ENCODE measurements around the gene MEF2C. TPM values are rescaled to one million over a fixed set of nuclear protein-coding genes. Genes with fewer than 3 reads are reported as not detected.
A peak's percentile ranks its signal among the peaks of the same experiment; 100 is the strongest.

The MEF2C gene
- total RNA-seq, 2 experiments from 2014 or later: 0.06 to 0.19 TPM

DNA sequence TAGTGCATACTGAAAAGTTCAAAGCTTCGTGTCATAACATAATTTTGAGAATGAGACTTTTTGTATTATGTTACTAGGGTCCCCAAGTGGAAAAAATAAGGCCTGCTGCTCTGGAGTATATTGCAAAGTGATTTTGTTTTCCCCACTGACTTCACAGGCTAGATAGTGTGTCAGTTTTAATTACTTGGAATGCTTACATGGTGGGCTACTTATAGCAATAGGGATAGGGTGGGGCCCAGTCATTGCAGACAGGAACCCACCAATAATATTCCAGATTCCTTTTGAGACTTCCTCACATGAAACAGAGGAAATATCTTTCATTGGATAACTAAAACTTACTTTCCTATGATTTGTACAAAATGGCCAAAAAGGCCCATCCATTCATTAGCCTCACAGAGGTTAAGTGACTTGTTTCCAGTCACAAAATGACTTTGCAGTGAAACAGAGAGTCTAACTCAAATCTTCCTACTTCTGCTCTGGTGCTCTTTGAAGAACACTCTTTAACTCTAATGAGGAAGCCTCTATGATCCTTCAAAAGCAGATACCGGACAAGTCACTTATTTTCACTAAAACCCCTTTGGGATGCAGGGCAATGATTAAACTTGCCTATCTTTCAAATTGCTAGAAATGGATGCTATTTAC, 16.2 kb upstream of the MEF2C start:
- CTCF ChIA-PET: no interaction called here
- no peak overlapping the region for H3K27ac Mint-ChIP-seq
- no peak for ATAC-seq
- no peaks in the 10 kb centered on the region for H3K36me3 Mint-ChIP-seq
- no peaks in the 10 kb centered on the region for H3K9me3 Mint-ChIP-seq (ENCODE audit: low read depth)
- H3K4me1 Mint-ChIP-seq: no peaks in the 10 kb centered on the region
- no peak overlapping the region for H3K4me3 Mint-ChIP-seq
- no peak for DNase-seq
- no peaks in the 10 kb centered on the region for H3K27me3 Mint-ChIP-seq

DNA sequence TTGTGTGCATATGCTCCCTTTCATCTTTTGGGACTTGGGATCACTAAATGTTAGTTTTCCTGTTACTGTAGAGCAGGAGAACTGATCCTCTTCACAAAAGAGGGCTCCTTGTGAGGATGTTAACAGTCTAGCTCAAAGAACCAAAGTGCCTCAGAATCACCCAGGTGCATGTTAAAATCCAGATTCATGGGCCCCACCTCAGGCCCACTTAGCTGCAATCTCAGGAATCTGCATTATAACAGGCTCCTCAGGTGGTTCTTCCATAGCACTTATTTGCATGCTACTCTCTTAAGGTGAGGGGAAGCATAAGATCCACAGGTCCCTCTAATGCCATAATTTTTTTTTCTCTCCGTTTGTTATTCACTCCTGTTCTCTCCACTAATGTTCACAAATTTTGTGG, 14.8 kb upstream of the MEF2C start:
- Mint-ChIP-seq H3K36me3 (no peaks in the 10 kb centered on the region), H3K4me3 (no peak overlapping the region), H3K27me3 (no peaks in the 10 kb centered on the region), H3K27ac (no peak overlapping the region), H3K9me3 (ENCODE audit: low read depth) (no peaks in the 10 kb centered on the region), H3K4me1 (no peaks in the 10 kb centered on the region)
- DNase-seq (no peak), ATAC-seq (no peak)
- CTCF ChIA-PET: no interaction called here

DNA sequence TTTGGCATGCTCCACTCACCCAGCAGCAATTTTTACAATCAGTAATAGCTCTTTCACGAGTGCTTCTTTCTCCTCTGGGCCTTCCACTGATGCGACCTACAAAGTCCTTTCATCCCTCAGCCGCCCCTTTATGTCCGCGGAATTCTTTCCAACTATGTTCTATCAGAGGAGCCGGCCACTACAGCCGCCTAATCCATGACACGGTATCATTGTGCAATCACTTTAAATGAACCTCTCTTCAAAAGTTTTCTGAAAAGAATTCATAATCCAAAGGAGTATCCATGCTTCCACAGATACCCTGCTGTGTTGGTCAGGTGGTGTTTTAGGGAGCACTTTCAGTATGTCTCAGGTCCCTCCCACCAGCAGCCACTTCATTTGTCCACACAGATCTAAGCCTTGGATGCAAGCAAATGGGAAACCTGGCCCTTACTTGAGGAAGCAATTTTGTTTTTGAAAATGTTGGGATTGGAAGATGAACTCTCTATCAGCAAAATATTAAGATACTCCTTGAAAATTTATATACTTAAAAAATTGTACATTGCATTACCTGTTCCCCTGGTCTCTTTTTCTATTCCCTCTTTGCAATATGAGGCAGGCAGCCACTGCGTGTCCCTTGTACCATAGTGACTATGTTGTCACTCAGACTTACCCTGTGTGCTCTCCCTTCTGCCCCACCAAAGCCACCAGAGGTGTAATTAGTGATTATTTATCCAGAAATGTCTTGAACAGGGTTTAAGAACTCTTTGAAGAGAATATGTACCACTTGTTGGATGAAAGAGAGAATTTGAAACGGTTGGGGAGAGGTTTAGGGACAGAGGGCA, 12.9 kb upstream of the MEF2C start:
- Mint-ChIP-seq H3K4me1 (no peaks in the 10 kb centered on the region), H3K9me3 (ENCODE audit: low read depth) (no peaks in the 10 kb centered on the region), H3K36me3 (no peaks in the 10 kb centered on the region), H3K27ac (no peak overlapping the region), H3K27me3 (peaks cover 2% of the 10 kb centered on the region), H3K4me3 (no peak overlapping the region)
- ATAC-seq (no peak), DNase-seq (no peak)
- CTCF ChIA-PET: no interaction called here

DNA sequence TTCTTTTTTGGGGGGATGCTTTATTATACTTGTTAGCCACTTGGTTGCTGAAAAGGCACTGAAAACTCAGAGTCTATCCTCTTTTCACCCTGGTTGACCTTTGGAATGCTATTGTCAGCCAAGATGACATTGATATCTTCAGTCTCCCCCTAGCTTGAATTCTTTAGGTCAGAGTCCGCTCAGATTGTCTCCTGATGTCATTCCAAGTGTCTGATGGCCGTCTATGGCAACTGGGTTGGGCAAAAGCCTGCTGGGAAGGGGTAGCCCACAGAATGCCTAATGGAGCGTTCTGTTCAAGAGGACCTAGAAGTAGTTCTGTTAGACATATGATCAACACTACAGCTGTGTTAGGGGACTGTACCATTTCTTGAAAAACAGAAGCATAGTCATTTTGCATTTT, 9.7 kb upstream of the MEF2C start:
- Mint-ChIP-seq H3K9me3 (ENCODE audit: low read depth) (no peaks in the 10 kb centered on the region), H3K27me3 (peaks cover 32% of the 10 kb centered on the region), H3K4me3 (no peak overlapping the region), H3K36me3 (no peaks in the 10 kb centered on the region), H3K27ac (no peak overlapping the region), H3K4me1 (no peaks in the 10 kb centered on the region)
- DNase-seq (no peak), ATAC-seq (no peak)
- CTCF ChIA-PET: interaction anchor here (1.2 kb wide), 1 partner anchor 13 kb away, joined by 3 read pairs; no protein-coding TSS in a partner anchor

DNA sequence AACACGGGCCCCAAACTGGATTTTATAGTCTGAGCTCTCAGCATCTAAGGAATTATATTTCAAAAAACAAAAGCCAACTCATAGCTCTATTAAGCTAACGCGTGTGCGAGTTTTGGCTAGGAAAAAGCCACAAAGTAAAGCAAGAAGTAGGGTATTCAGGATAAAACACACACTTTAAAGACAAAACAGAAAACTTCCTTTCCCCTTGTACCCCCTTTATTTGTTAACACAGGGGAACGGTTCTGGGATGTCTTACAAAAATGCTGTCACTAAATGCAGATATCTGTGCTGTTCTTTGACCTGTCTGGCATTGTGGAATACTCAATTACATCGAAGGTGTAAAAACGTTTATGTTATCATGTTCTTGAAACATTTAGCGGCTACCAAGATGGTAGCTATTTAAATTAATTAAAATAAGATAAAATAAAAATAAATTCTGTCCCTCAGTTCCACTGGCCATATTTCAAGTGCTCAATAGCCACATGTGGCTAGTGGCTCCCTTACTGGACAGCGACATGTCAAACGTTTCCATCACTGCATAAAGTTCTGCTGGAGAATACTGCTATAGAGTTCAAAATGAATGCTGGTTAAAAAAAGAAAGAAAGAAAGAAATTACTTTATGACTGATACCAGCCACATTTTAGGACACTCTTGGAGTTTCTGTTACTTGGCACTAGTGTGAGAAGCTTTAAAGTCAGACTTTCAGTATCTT, 7.2 kb upstream of the MEF2C start:
- Mint-ChIP-seq H3K27ac (no peak overlapping the region), H3K9me3 (ENCODE audit: low read depth) (no peaks in the 10 kb centered on the region), H3K4me3 (no peak overlapping the region), H3K27me3 (peaks cover 47% of the 10 kb centered on the region), H3K4me1 (no peaks in the 10 kb centered on the region), H3K36me3 (no peaks in the 10 kb centered on the region)
- no peak for DNase-seq
- ATAC-seq: no peak
- CTCF ChIA-PET: no interaction called here

DNA sequence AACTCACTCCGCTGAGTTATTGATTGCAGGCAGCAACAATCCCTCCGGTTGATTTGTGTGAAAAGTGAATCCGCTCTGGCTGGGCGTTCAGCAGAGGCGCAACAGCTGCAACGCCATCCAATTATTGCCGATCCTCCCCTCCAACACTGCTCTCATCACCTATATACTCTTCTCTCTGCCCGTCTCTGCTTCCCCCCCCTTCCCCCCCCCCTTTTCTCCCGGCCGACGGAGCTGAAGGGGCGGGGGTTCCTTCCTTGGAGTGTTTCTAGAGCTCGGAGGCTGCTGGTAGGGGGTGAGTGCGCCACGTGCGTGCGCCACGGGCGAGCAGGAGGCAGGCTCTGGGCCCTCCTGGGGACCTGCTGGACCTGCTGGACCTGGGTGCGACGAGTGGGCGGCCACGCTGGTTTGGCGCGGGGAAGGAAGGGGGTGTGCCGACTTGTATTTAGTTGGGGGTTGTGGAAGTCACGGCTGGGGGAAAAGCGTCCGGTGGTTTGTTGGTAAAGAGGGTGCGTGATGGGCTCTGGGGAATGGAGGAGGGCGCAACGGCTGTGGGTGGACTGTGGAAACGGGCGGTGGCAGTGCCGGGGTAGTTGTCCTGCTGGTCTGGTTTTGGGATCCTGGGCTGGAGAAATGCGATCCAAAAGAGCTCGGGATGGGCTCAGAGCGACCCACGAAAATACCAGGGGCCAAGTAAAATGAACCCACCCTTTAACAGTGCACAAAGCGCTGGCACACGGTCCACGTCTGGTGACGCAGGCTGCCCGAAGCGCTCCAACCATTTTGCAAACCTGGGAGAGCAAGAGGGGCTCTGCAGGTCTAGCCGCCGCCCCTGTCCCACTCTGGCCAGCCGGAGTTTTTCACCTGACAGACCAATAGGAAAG, 6.4 kb upstream of the MEF2C start:
- H3K36me3 Mint-ChIP-seq: no peaks in the 10 kb centered on the region
- no peak overlapping the region for H3K4me3 Mint-ChIP-seq
- DNase-seq: no peak
- no peak for ATAC-seq
- no peak overlapping the region for H3K27ac Mint-ChIP-seq
- H3K9me3 Mint-ChIP-seq (ENCODE audit: low read depth): no peaks in the 10 kb centered on the region
- peaks cover 51% of the 10 kb centered on the region for H3K27me3 Mint-ChIP-seq
- CTCF ChIA-PET: no interaction called here
- peaks cover 1% of the 10 kb centered on the region for H3K4me1 Mint-ChIP-seq

DNA sequence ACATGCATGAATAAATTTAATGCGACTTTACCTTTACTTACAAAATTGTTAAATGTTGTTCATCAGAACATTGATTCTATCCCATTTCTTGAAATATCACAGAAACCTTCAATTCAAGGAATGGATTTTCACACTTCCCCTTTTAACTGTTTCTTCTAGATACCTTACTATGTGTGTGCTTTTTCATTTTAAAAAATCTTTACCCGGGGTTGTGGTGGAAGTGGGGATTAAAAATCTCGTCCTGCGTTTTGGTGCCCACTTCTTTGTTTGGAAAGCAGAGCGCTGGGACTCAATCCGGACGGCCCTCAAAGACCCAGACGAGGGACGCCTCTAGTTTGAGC, 5.8 kb upstream of the MEF2C start:
- no peak overlapping the region for H3K27ac Mint-ChIP-seq
- H3K4me3 Mint-ChIP-seq: no peak overlapping the region
- CTCF ChIA-PET: no interaction called here
- ATAC-seq (no peak), DNase-seq (no peak)
- no peaks in the 10 kb centered on the region for H3K9me3 Mint-ChIP-seq (ENCODE audit: low read depth)
- H3K27me3 Mint-ChIP-seq: peaks cover 57% of the 10 kb centered on the region
- peaks cover 6% of the 10 kb centered on the region for H3K4me1 Mint-ChIP-seq
- no peaks in the 10 kb centered on the region for H3K36me3 Mint-ChIP-seq

DNA sequence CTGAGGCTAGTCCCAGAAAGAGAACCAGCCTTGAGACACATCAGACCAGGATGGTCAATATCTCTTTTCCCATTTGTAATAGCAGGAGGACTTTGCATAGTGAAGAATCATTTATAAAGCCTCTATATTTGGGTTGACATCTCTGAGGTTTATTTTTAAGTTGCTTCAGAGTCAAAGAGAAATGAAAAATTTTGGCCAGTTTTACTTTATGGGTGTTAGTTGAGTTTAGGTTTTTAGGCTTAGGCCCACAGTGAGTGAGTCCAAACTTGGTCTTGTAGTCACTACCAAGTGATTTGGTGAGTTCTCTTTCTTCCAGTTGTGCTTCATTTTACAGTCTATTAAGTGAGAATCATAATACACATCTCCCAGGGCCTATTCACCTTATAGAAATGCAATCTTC, 5.3 kb upstream of the MEF2C start:
- Mint-ChIP-seq H3K4me1 (peaks cover 10% of the 10 kb centered on the region), H3K27me3 (peaks cover 62% of the 10 kb centered on the region), H3K27ac (no peak overlapping the region), H3K36me3 (no peaks in the 10 kb centered on the region), H3K4me3 (no peak overlapping the region), H3K9me3 (ENCODE audit: low read depth) (no peaks in the 10 kb centered on the region)
- CTCF ChIA-PET: no interaction called here
- DNase-seq: no peak
- ATAC-seq: no peak

DNA sequence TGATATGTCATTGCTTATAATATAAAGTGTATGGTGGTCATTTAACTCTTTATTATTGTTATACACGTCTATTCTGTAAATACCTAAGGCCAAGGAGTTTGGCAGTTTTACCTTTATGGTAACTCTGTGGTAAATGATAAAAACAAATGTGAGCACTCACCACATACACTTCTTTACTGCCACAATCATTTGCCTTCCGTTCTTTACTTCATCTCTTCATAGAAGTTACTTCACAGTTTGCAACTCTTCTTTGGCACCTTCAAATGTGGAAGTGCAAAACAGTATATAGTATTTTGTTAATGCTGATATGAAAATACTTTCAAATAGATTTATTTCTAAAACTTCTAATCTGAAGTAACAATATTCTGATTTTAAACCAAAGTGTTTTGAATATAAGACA, 4.4 kb upstream of the MEF2C start:
- ATAC-seq: no peak
- CTCF ChIA-PET: no interaction called here
- Mint-ChIP-seq H3K4me3 (no peak overlapping the region), H3K27me3 (peaks cover 69% of the 10 kb centered on the region), H3K27ac (no peak overlapping the region), H3K36me3 (peaks cover 2% of the 10 kb centered on the region), H3K9me3 (ENCODE audit: low read depth) (no peaks in the 10 kb centered on the region), H3K4me1 (peaks cover 16% of the 10 kb centered on the region)
- DNase-seq: no peak

DNA sequence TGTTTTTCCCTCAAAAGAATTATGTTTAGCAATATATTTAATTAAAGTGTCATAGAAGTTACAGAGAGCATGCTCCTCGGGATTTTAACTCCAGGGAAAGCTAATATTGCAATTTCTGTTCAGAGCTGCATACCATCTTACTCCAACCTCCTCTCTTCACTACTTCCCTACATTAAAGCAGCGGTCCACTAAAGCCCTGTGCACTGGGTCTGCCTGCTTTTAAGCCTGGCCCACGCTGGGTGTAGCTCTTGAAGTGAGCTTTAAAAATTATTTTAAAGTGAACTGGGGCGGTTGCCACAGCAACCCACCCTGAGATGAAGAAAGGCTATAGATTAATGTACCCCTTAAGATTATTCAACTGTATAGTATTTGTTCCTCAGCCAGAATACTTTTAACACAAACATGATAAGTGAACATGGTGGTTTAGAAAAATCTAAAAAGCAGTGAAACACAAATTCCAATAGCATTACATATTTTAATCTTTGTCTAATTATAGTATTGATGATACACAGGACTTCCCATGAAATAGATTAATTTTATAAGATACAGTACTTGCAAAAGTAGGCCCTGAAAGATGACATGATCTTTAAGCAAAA, 3.9 kb upstream of the MEF2C start:
- DNase-seq: no peak
- Mint-ChIP-seq H3K36me3 (peaks cover 2% of the 10 kb centered on the region), H3K4me1 (peaks cover 17% of the 10 kb centered on the region), H3K27ac (no peak overlapping the region), H3K4me3 (no peak overlapping the region), H3K9me3 (ENCODE audit: low read depth) (no peaks in the 10 kb centered on the region), H3K27me3 (peaks cover 73% of the 10 kb centered on the region)
- CTCF ChIA-PET: no interaction called here
- no peak for ATAC-seq

DNA sequence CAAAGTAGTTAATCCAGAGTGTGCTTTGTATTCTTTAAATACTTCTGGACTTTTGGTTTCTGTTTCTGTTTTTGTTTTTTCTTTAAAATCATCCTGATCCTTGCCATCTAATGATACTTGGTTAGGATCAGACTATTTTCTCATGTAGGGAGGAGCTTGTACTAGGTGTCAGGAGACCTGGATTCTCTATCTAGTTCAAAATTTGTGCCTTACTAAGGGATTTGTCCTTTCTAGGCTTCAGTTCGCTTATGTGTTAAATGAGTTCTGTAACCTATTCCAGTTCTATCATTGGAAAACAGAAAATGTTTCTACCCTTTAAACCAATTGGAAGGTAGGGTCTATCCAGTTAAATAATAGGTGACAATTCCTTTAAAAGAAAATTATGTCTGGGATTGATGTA, 3.3 kb upstream of the MEF2C start:
- CTCF ChIA-PET: no interaction called here
- no peak for DNase-seq
- Mint-ChIP-seq H3K27ac (no peak overlapping the region), H3K9me3 (ENCODE audit: low read depth) (no peaks in the 10 kb centered on the region), H3K36me3 (peaks cover 2% of the 10 kb centered on the region), H3K4me3 (no peak overlapping the region), H3K27me3 (peaks cover 78% of the 10 kb centered on the region), H3K4me1 (peaks cover 17% of the 10 kb centered on the region)
- ATAC-seq: no peak

DNA sequence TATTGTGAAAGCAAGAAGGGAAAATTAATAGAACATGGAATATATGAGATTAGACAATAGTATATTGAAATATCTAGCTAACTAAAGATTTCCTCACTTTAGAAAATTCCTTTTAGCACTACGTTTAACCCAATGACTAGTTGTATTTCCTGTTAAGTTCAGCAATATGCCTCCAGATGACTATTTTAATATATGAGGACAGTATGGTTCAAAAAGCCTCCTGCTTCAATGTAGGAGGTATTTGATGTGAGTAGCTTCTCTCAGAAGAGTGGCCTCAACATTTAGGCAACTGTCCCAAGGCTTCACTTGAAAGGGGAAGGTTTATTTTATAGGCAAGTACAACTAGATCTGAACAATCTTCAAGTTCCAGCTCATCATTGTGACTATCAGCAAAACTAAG, 2.0 kb upstream of the MEF2C start:
- no peaks in the 10 kb centered on the region for H3K9me3 Mint-ChIP-seq (ENCODE audit: low read depth)
- H3K36me3 Mint-ChIP-seq: peaks cover 2% of the 10 kb centered on the region
- H3K4me3 Mint-ChIP-seq: no peak overlapping the region
- peaks cover 17% of the 10 kb centered on the region for H3K4me1 Mint-ChIP-seq
- no peak for DNase-seq
- CTCF ChIA-PET: no interaction called here
- no peak for ATAC-seq
- peaks cover 74% of the 10 kb centered on the region for H3K27me3 Mint-ChIP-seq
- no peak overlapping the region for H3K27ac Mint-ChIP-seq

DNA sequence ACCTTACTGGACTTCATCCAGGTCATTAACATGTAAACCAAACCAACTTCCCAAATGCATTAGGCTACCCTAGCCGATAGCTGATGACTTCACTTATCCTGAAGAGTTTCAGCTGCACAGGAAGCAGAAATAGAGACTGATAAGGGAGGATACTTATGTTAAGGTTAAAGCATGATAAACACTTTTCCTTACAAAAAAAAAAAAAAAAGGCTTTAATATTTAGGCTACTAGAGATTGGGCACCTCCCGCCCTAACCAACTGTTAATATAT, 1.6 kb upstream of the MEF2C start:
- Mint-ChIP-seq H3K27me3 (peaks cover 74% of the 10 kb centered on the region), H3K4me1 (peaks cover 17% of the 10 kb centered on the region), H3K9me3 (ENCODE audit: low read depth) (no peaks in the 10 kb centered on the region), H3K4me3 (peak overlapping the region; percentile 80), H3K36me3 (peaks cover 2% of the 10 kb centered on the region), H3K27ac (no peak overlapping the region)
- CTCF ChIA-PET: no interaction called here
- ATAC-seq (no peak), DNase-seq (no peak)
